ENCODE measurements around the gene TGFBR2. TPM values are rescaled to one million over a fixed set of nuclear protein-coding genes. Genes with fewer than 3 reads are reported as not detected.

The TGFBR2 gene
- total and polyA plus RNA-seq, 10 donors, result 18.2 to 322 (median 239) TPM

GRCh38 chr3:30720586-30721313 is 114.3 kb downstream of the TGFBR2 start:
- no peak for TF ChIP-seq POLR2AphosphoS5 (IDR thresholded peaks at IDR 0.05)
- TF ChIP-seq, protein P1, sequence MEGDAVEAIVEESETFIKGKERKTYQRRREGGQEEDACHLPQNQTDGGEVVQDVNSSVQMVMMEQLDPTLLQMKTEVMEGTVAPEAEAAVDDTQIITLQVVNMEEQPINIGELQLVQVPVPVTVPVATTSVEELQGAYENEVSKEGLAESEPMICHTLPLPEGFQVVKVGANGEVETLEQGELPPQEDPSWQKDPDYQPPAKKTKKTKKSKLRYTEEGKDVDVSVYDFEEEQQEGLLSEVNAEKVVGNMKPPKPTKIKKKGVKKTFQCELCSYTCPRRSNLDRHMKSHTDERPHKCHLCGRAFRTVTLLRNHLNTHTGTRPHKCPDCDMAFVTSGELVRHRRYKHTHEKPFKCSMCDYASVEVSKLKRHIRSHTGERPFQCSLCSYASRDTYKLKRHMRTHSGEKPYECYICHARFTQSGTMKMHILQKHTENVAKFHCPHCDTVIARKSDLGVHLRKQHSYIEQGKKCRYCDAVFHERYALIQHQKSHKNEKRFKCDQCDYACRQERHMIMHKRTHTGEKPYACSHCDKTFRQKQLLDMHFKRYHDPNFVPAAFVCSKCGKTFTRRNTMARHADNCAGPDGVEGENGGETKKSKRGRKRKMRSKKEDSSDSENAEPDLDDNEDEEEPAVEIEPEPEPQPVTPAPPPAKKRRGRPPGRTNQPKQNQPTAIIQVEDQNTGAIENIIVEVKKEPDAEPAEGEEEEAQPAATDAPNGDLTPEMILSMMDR (IDR thresholded peaks at IDR 0.05 in 8 of 11, conservative IDR thresholded peaks at IDR 0.05 in 3 of 11), result no peak
- TF ChIP-seq POLR2A (IDR thresholded peaks at IDR 0.05), result no peak
- no peak overlapping the region for H3K4me3 ChIP-seq
- H3K36me3 ChIP-seq, result no peaks in the 10 kb centered on the region
- DNase-seq, result no peak
- no peaks in the 10 kb centered on the region for H3K27me3 ChIP-seq (replicated peaks in 1 of 7)
- WGBS, 5 donors, result 89 to 93% (median 93%) methylated on average over 5 of the region's 5 CpGs
- no peaks in the 10 kb centered on the region for H3K4me1 ChIP-seq
- H3K9me3 ChIP-seq, result no peaks in the 10 kb centered on the region
- intact Hi-C loops (cut with DNase I; ENCODE audit: low total_unique reads), result no loop called here
- H3K27ac ChIP-seq, result no peak overlapping the region

DNA sequence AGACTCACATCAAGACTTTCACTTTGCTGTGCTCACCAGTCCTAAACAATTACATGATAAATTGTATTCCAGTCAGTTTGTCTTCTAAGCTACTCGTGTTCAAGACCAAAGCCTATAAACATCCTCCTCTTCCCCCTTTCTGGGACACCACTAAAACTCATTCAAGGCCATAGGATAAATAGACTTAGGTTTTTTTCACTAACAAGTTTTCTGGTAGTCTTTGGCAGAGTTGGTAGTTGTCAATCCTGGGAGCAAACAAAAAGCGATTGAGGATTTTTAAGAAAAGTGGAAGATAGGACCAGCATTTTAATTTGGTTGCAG is 114.9 kb downstream of the TGFBR2 start:
- H3K4me1 ChIP-seq, result no peaks in the 10 kb centered on the region
- H3K9me3 ChIP-seq, result no peaks in the 10 kb centered on the region
- no peaks in the 10 kb centered on the region for H3K27me3 ChIP-seq (replicated peaks in 1 of 7)
- 77 to 86% (median 80%) methylated on average over 2 of the region's 2 CpGs for WGBS, 5 donors
- DNase-seq, result no peak
- no peaks in the 10 kb centered on the region for H3K36me3 ChIP-seq
- H3K27ac ChIP-seq, result no peak overlapping the region
- TF ChIP-seq POLR2AphosphoS5 (IDR thresholded peaks at IDR 0.05) (no peak), POLR2A (IDR thresholded peaks at IDR 0.05) (no peak)
- TF ChIP-seq, protein P1 (IDR thresholded peaks at IDR 0.05 in 8 of 11, conservative IDR thresholded peaks at IDR 0.05 in 3 of 11), result no peak
- intact Hi-C loops (cut with DNase I; ENCODE audit: low total_unique reads), result no loop called here
- H3K4me3 ChIP-seq, result no peak overlapping the region

- intact Hi-C loops (cut with DNase I; ENCODE audit: low total_unique reads), result no loop called here
- 81 to 98% (median 91%) methylated on average over 1 of the region's 1 CpG for WGBS, 5 donors
- H3K27me3 ChIP-seq (replicated peaks in 1 of 7), result no peaks in the 10 kb centered on the region
- H3K9me3 ChIP-seq, result no peaks in the 10 kb centered on the region
- H3K4me3 ChIP-seq, result no peak overlapping the region
- no peak overlapping the region for H3K27ac ChIP-seq
- TF ChIP-seq POLR2AphosphoS5 (IDR thresholded peaks at IDR 0.05) (no peak), POLR2A (IDR thresholded peaks at IDR 0.05) (no peak)
- TF ChIP-seq, protein P1 (IDR thresholded peaks at IDR 0.05 in 8 of 11, conservative IDR thresholded peaks at IDR 0.05 in 3 of 11), result no peak
- H3K4me1 ChIP-seq, result no peaks in the 10 kb centered on the region
- no peak for DNase-seq
- no peaks in the 10 kb centered on the region for H3K36me3 ChIP-seq
Observed at GRCh38 chr3:30723211-30723610, 116.8 kb downstream of the TGFBR2 start.

- no peaks in the 10 kb centered on the region for H3K4me1 ChIP-seq
- TF ChIP-seq POLR2AphosphoS5 (IDR thresholded peaks at IDR 0.05) (no peak), POLR2A (IDR thresholded peaks at IDR 0.05) (no peak)
- TF ChIP-seq, protein P1 (IDR thresholded peaks at IDR 0.05 in 8 of 11, conservative IDR thresholded peaks at IDR 0.05 in 3 of 11), result no peak
- no peaks in the 10 kb centered on the region for H3K9me3 ChIP-seq
- H3K27ac ChIP-seq, result no peak overlapping the region
- intact Hi-C loops (cut with DNase I; ENCODE audit: low total_unique reads), result no loop called here
- no peak overlapping the region for H3K4me3 ChIP-seq
- WGBS, 5 donors, result 82 to 87% (median 85%) methylated on average over 3 of the region's 3 CpGs
- DNase-seq, result no peak
- no peaks in the 10 kb centered on the region for H3K27me3 ChIP-seq (replicated peaks in 1 of 7)
- no peaks in the 10 kb centered on the region for H3K36me3 ChIP-seq
Observed at GRCh38 chr3:30724863-30725262, 118.5 kb downstream of the TGFBR2 start.
